K562 (cell line): ENCODE results near the gene TIMM50. TPM values are rescaled to one million over a fixed set of nuclear protein-coding genes. Genes with fewer than 3 reads are reported as not detected.

ENCODE experiments used
- ATAC-seq: fragments of 200-7000 bp; cut with Tn5 transposase; 3 replicates; pipeline ENCODE4 v1.9.1; 2020; ENCODE audit warnings: moderate library complexity
- BruUV-seq: library from RNA; stranded (reverse); fragments of 400-500 nt; replicated peaks from 2 replicates; lab custom pipeline; 2021; lab: Mats Ljungman, UMichigan
- CTCF ChIA-PET: fragments of 300-600 bp; formaldehyde crosslinking; extraction: SDS; loops from one replicate; lab custom pipeline; 2021; ENCODE audit warnings: low intra/inter-chr PET ratio; lab: Yijun Ruan, JAX
- POLR2A ChIA-PET: fragments of 300-600, 350-650 bp; sonication (Branson Sonifier 250); formaldehyde crosslinking; extraction: SDS; loops from one replicate; lab custom pipeline; 2021; ENCODE audit warnings: antibody characterized with exemption, inconsistent platforms; lab: Yijun Ruan, JAX
- DNase-seq, 4 experiments: peaks; one replicate each; pipeline versions ENCODE4 v3.0.0 to v3.0.0-alpha.2; 2011 to 2018; ENCODE audit warnings: low spot score in 3 of 4, mixed read lengths in 3 of 4; ENCODE audit errors: extremely low read depth in 1 of 4
- FAIRE-seq: peaks from 2 replicates; lab custom pipeline; 2011; peaks lifted over from hg19 to GRCh38; lab: Jason Lieb, UNC
- H2AFZ ChIP-seq: 2 replicates; pipeline ENCODE4 v1.6.0; 2011; ENCODE audit warnings: low read depth, low read length, control low read depth, inconsistent platforms
- H3K27ac ChIP-seq: fragments of 200-600 bp; 3 replicates; pipeline ENCODE4 v1.8.0; 2011; ENCODE audit warnings: low read depth, mild to moderate bottlenecking, control low read depth, inconsistent platforms, low read length, moderate library complexity, mixed read lengths; ENCODE audit errors: extremely low read depth
- H3K27me3 ChIP-seq, 2 experiments: fragments of 300-600 bp in 1 of 2; 2 replicates in 1 of 2; 3 replicates in 1 of 2; pipeline versions ENCODE4 v1.6.0 to v1.8.0; 2011; ENCODE audit warnings: inconsistent platforms in 2 of 2, low read length in 2 of 2, mild to moderate bottlenecking in 1 of 2, mixed read lengths in 1 of 2, moderate library complexity in 1 of 2; ENCODE audit not compliant: control insufficient read depth in 2 of 2, insufficient read depth in 2 of 2
- H3K36me3 ChIP-seq: fragments of 300-600 bp; 3 replicates; pipeline ENCODE4 v1.8.0; 2011; ENCODE audit warnings: mild to moderate bottlenecking, low read length, inconsistent platforms; ENCODE audit not compliant: control insufficient read depth, insufficient read depth
- H3K4me1 ChIP-seq, 2 experiments: fragments of 200-600 bp in 1 of 2; replicated peaks in 1 of 2; 2 replicates in 1 of 2; 3 replicates in 1 of 2; pipeline versions ENCODE4 v1.5.1 to v1.8.0; 2011; ENCODE audit warnings: inconsistent platforms in 2 of 2, low read length in 2 of 2, mild to moderate bottlenecking in 1 of 2, mixed read lengths in 1 of 2, moderate library complexity in 1 of 2; ENCODE audit not compliant: control insufficient read depth in 2 of 2, insufficient read depth in 2 of 2
- H3K4me2 ChIP-seq: 2 replicates; pipeline ENCODE4 v1.6.1; 2011; ENCODE audit warnings: low read length, control low read depth, inconsistent platforms, mixed read lengths; ENCODE audit not compliant: insufficient read depth
- H3K4me3 ChIP-seq: fragments of 200-600 bp; sonication (generic), shearing (Covaris generic); 2 replicates; pipeline ENCODE4 v1.5.1; 2016; ENCODE audit warnings: control low read depth, inconsistent platforms
- H3K79me2 ChIP-seq: fragments of 200-600 bp; 3 replicates; pipeline ENCODE4 v1.8.0; 2011; ENCODE audit warnings: low read length, inconsistent platforms; ENCODE audit not compliant: control insufficient read depth, insufficient read depth
- H3K9ac ChIP-seq, 2 experiments: 2 replicates each; pipeline versions ENCODE4 v1.6.0 to v1.6.1; 2011; ENCODE audit warnings: low read depth in 2 of 2, low read length in 2 of 2, control low read depth in 1 of 2, inconsistent platforms in 1 of 2, mild to moderate bottlenecking in 1 of 2, mixed read lengths in 1 of 2; ENCODE audit not compliant: insufficient read depth in 1 of 2
- H3K9me1 ChIP-seq: one replicate; pipeline ENCODE4 v1.6.0; 2011; ENCODE audit warnings: inconsistent platforms, mild to moderate bottlenecking, low read length, moderate library complexity; ENCODE audit not compliant: control insufficient read depth, insufficient read depth
- H3K9me3 ChIP-seq: replicated peaks from 2 replicates; pipeline ENCODE4 v1.5.1; 2011; ENCODE audit warnings: low read depth, low read length, inconsistent platforms; ENCODE audit not compliant: control insufficient read depth, insufficient read depth
- H4K20me1 ChIP-seq: replicated peaks from 2 replicates; pipeline ENCODE4 v1.6.1; 2011; ENCODE audit warnings: low read length, inconsistent platforms, mixed read lengths; ENCODE audit not compliant: control insufficient read depth, insufficient read depth
- CSDE1 ChIP-seq, 2 experiments: fragments of 450-650 bp; IDR thresholded peaks; 2 replicates each; pipeline ENCODE4 v1.6.1; 2016; ENCODE audit warnings: mild to moderate bottlenecking in 1 of 2
- EP400 ChIP-seq: fragments of 450-650 bp; IDR thresholded peaks from 2 replicates; pipeline ENCODE4 v1.6.1; 2017; ENCODE audit warnings: antibody characterized with exemption, mild to moderate bottlenecking, moderate library complexity
- GABPB1 ChIP-seq: sonication (generic); formaldehyde crosslinking; IDR thresholded peaks from 2 replicates; pipeline ENCODE4 v1.8.0; 2022; ENCODE audit warnings: mild to moderate bottlenecking, missing genetic modification reagents
- HNRNPK ChIP-seq: fragments of 200-400 bp; formaldehyde crosslinking; IDR thresholded peaks from one replicate; pipeline ENCODE4 v1.6.1; 2018; ENCODE audit warnings: mild to moderate bottlenecking, low read depth, low read length; ENCODE audit not compliant: poor library complexity, severe bottlenecking
- HNRNPUL1 ChIP-seq: fragments of 200-400 bp; formaldehyde crosslinking; IDR thresholded peaks from 2 replicates; pipeline ENCODE4 v1.6.1; 2017; ENCODE audit warnings: low read length
- KAT8 ChIP-seq: fragments of 450-650 bp; IDR thresholded peaks from 2 replicates; pipeline ENCODE4 v1.6.1; 2016; ENCODE audit warnings: low read depth, mild to moderate bottlenecking
- L3MBTL2 ChIP-seq: fragments of 450-650 bp; IDR thresholded peaks from 2 replicates; pipeline ENCODE4 v1.6.1; 2016; ENCODE audit warnings: mild to moderate bottlenecking, moderate library complexity
- MAZ ChIP-seq, 2 experiments: fragments of 450-650 bp in 1 of 2; sonication (generic) in 1 of 2; formaldehyde crosslinking; IDR thresholded peaks in 1 of 2; conservative IDR thresholded peaks in 1 of 2; 2 replicates each; pipeline versions ENCODE4 v1.4.0 to v1.5.0; 2020; ENCODE audit warnings: mild to moderate bottlenecking in 1 of 2, missing genetic modification reagents in 1 of 2
- TRIM24 ChIP-seq, 2 experiments: fragments of 450-650 bp; IDR thresholded peaks; 2 replicates each; pipeline ENCODE4 v1.6.1; 2016
- ZNF263 ChIP-seq: sonication (generic); formaldehyde crosslinking; IDR thresholded peaks from 2 replicates; pipeline ENCODE4 v1.8.0; 2022; ENCODE audit warnings: mild to moderate bottlenecking, missing genetic modification reagents, borderline replicate concordance
- ZNF780A ChIP-seq: fragments of 250-450 bp; sonication (Bioruptor Pico); IDR thresholded peaks from 2 replicates; pipeline ENCODE4 v1.5.0; 2021; ENCODE audit warnings: mild to moderate bottlenecking
- WGBS: fragments of 100-300 bp; shearing (Covaris generic); methylation state at CpG from one replicate; pipeline ENCODE4 v1.1.6; 2016; ENCODE audit warnings: low coverage, mixed read lengths; ENCODE audit not compliant: insufficient coverage; ENCODE audit errors: missing lambda C conversion rate; 5-methylcytosine and 5-hydroxymethylcytosine counted together
- in situ Hi-C: fragments of 300-500 bp; cut with MboI; formaldehyde crosslinking; loops from 4 replicates; pipeline ENCODE4 v1.15.0; 2018; ENCODE audit warnings: inconsistent platforms, mixed read lengths
- intact Hi-C: fragments of 100-400 bp; cut with micrococcal nuclease; formaldehyde crosslinking; loops from 2 replicates; pipeline ENCODE4 v1.14.2; 2022
- polyA plus RNA-seq, 8 experiments: library from polyadenylated mRNA; depleted of rRNA in 4 of 8; stranded (reverse) in 5 of 8; unstranded in 3 of 8; fragments of >200 nt; fragmentation: Nextera tagmentation in 2 of 8; fragmentation: Illumina TruSeq in 1 of 8; extraction: Ambion mirVana in 2 of 8; extraction: Trizol in 1 of 8; gene quantifications; 2 replicates each; pipeline versions ENCODE4 v1.2.1 to v1.2.3, GENCODE V29; 2011 to 2014; ENCODE audit warnings: inconsistent platforms in 1 of 8, missing spikeins in 1 of 8
- total RNA-seq, 7 experiments: library from RNA; depleted of rRNA in 6 of 7; stranded (reverse); fragments of >200 nt in 6 of 7; fragmentation: Illumina TruSeq in 2 of 7; extraction: Trizol in 2 of 7; gene quantifications; 2 replicates each; pipeline versions ENCODE4 v1.2.1 to v1.2.3, GENCODE V29; 2011 to 2021; ENCODE audit warnings: low replicate concordance in 1 of 7
- TF ChIP-seq, protein P1 (sequence below): fragments of 250-450 bp; sonication (Bioruptor Pico); IDR thresholded peaks from 2 replicates; pipeline ENCODE4 v1.5.0; 2021; ENCODE audit warnings: mild to moderate bottlenecking, borderline replicate concordance
- TF ChIP-seq, protein P2 (sequence below), 2 experiments: fragments of 200-800 bp in 1 of 2; sonication (Bioruptor generic) in 1 of 2; sonication (generic) in 1 of 2; formaldehyde crosslinking in 1 of 2; IDR thresholded peaks in 1 of 2; conservative IDR thresholded peaks in 1 of 2; 2 replicates each; pipeline versions ENCODE4 v1.5.0 to v1.6.1; 2016 to 2020; ENCODE audit warnings: missing compliant biosample characterization in 1 of 2, missing genetic modification characterization in 1 of 2, missing genetic modification reagents in 1 of 2
- TF ChIP-seq, protein P3 (sequence below): fragments of 250-450 bp; sonication (Bioruptor Pico); IDR thresholded peaks from 2 replicates; pipeline ENCODE4 v1.4.0; 2020; ENCODE audit warnings: mild to moderate bottlenecking

The TIMM50 gene
- total and polyA plus RNA-seq, 9 of the 15 experiments (the other 6 are each of a cell fraction or from before 2014, with no cell fraction given) = 28.3 to 221 (median 170) TPM

DNA sequence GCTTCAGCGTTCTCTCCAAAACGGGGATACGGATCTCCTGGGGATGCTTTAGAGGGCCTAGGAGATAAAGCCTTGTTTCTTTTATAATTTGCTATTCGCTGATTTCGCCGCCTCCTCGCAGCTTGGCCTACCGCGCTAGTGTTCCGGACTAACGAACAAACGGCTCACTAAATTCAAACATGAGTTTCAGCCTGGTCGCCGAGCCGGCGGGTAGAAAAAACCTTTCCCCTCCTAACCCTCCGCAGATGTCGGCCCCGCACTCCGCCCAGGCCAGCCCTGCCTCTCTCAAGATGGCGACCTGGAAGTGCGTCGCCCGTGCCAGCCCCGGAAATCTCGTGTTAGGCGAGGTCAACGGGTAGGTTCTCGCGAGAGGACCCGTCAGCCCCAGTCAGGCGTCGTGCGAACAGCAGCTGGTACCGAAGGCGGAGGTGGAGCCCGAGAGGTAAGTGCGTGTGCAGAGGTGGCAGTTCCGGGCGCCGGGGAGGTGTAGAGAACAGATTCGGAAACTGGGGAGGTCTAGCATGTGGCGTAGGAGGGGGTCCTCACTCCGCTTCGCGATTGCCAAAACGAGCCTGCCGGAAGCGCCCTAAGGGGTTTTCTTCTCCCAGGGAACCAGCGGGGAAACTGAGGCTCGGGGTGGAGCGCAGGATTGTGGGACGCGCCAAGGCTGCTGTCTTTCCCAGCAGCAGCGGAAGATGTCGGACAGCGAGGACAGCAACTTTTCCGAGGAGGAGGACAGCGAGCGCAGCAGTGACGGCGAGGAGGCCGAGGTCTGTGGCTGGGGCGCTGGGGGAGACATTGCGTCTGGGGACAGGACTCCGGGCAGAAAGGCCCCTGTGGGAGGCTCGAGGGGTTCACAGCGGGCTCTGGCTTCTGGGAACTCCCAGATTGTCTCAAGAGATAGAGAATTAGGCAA, 35.2 kb upstream of the TIMM50 start, which contains the start of gene SUPT5H:
Gene SUPT5H (plus strand): TSS at position 387 of the 916 bp plus-strand sequence. CDS start 309 bp downstream, at position 696.
- Histone ChIP-seq H3K9me1 (no peaks in the 10 kb centered on the region), H3K79me2 (peaks cover 61% of the 10 kb centered on the region), H3K27ac (peak within 1 kb of the TSS; percentile 72), H2AFZ (peak within 1 kb of the TSS; percentile 81), H4K20me1 (peaks cover 4% of the 10 kb centered on the region; the same call in 1 of the 2 replicates), H3K27me3 (no peaks in the 10 kb centered on the region), H3K36me3 (peaks cover 26% of the 10 kb centered on the region; the same call in 2 of the 3 replicates), H3K4me2 (peak within 1 kb of the TSS; percentile 90), H3K9me3 (no peaks in the 10 kb centered on the region), H3K4me3 (peak within 1 kb of the TSS; percentile 71), H3K9ac (peak within 1 kb of the TSS; percentile 89 to 99), H3K4me1 (peaks cover 2 to 22% of the 10 kb centered on the region in 2 experiments; a peak in 3 of 5 replicates)
- WGBS = under 1% methylated on average over 59 of the region's 68 CpGs
- BruUV-seq = TSS peak; percentile 78
- intact Hi-C loops = loop anchor here (2.0 to 5.0 kb wide), 2 partner anchors 37 to 55 kb away; partner anchors contain the start of genes MED29, PAF1 and TIMM50
- peak; percentile 99 for ATAC-seq
- CTCF ChIA-PET = interaction anchor here (0.7 kb wide), 1 partner anchor 73 kb away, joined by 3 read pairs; no protein-coding TSS in a partner anchor
- in situ Hi-C loops = no loop called here
- POLR2A ChIA-PET = interaction anchor here (0.7 to 2.3 kb wide), 8 partner anchors 10 to 393 kb away, joined by 3 to 38 read pairs (median 4); partner anchors contain the start of genes RPS16 and TIMM50
- DNase-seq = peak; percentile 95 to 99 (median 96)
- peak; percentile 89 for FAIRE-seq
- TF ChIP-seq L3MBTL2 (peak; percentile 95), ZNF780A (CRISPR knock-in tag) (no peak), HNRNPUL1 (no peak), TRIM24 (IDR thresholded peaks at IDR 0.05) (no peak), GABPB1 (CRISPR knock-in tag) (peak; percentile 86), EP400 (peak; percentile 93), ZNF263 (CRISPR knock-in tag) (peak; percentile 75; the same call in 1 of the 2 replicates), MAZ (CRISPR knock-in tag; conservative IDR thresholded peaks at IDR 0.05 in 1 of 2, IDR thresholded peaks at IDR 0.05 in 1 of 2) (peak; percentile 59 to 64; a peak in 3 of 4 replicates), KAT8 (0 out of 2 replicates have a peak, but pooled peaks have one; percentile 54), HNRNPK (no peak), CSDE1 (IDR thresholded peaks at IDR 0.05) (peak in 1 of 2 experiments; percentile 84; a peak in 2 of 4 replicates)
- TF ChIP-seq, protein P1, sequence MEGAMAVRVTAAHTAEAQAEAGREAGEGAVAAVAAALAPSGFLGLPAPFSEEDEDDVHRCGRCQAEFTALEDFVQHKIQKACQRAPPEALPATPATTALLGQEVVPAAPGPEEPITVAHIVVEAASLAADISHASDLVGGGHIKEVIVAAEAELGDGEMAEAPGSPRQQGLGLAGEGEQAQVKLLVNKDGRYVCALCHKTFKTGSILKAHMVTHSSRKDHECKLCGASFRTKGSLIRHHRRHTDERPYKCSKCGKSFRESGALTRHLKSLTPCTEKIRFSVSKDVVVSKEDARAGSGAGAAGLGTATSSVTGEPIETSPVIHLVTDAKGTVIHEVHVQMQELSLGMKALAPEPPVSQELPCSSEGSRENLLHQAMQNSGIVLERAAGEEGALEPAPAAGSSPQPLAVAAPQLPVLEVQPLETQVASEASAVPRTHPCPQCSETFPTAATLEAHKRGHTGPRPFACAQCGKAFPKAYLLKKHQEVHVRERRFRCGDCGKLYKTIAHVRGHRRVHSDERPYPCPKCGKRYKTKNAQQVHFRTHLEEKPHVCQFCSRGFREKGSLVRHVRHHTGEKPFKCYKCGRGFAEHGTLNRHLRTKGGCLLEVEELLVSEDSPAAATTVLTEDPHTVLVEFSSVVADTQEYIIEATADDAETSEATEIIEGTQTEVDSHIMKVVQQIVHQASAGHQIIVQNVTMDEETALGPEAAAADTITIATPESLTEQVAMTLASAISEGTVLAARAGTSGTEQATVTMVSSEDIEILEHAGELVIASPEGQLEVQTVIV (CRISPR knock-in tag) = 0 out of 2 replicates have a peak, but pooled peaks have one; percentile 41
- TF ChIP-seq, protein P2, sequence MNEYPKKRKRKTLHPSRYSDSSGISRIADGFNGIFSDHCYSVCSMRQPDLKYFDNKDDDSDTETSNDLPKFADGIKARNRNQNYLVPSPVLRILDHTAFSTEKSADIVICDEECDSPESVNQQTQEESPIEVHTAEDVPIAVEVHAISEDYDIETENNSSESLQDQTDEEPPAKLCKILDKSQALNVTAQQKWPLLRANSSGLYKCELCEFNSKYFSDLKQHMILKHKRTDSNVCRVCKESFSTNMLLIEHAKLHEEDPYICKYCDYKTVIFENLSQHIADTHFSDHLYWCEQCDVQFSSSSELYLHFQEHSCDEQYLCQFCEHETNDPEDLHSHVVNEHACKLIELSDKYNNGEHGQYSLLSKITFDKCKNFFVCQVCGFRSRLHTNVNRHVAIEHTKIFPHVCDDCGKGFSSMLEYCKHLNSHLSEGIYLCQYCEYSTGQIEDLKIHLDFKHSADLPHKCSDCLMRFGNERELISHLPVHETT (CRISPR knock-in tag; conservative IDR thresholded peaks at IDR 0.05 in 1 of 2, IDR thresholded peaks at IDR 0.05 in 1 of 2) = peak in 1 of 2 experiments; percentile 33; a peak in 1 of 4 replicates
- TF ChIP-seq, protein P3, sequence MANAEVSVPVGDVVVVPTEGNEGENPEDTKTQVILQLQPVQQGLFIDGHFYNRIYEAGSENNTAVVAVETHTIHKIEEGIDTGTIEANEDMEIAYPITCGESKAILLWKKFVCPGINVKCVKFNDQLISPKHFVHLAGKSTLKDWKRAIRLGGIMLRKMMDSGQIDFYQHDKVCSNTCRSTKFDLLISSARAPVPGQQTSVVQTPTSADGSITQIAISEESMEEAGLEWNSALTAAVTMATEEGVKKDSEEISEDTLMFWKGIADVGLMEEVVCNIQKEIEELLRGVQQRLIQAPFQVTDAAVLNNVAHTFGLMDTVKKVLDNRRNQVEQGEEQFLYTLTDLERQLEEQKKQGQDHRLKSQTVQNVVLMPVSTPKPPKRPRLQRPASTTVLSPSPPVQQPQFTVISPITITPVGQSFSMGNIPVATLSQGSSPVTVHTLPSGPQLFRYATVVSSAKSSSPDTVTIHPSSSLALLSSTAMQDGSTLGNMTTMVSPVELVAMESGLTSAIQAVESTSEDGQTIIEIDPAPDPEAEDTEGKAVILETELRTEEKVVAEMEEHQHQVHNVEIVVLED (CRISPR knock-in tag) = peak; percentile 46; the same call in 1 of the 2 replicates
